IMR-90 (cell line): ENCODE measurements around the gene GEMIN8. TPM values are rescaled to one million over a fixed set of nuclear protein-coding genes. Genes with fewer than 3 reads are reported as not detected.

Experiments
- ATAC-seq: fragments of 200-7000 bp; cut with Tn5 transposase; 2 replicates; pipeline ENCODE4 v1.9.1; 2020; ENCODE audit warnings: low read depth, mild to moderate bottlenecking, moderate library complexity
- BruUV-seq: library from RNA; stranded (reverse); fragments of 400-500 nt; replicated peaks from 2 replicates; lab custom pipeline; 2021; lab: Mats Ljungman, UMichigan
- CTCF ChIA-PET: fragments of 300-600 bp; formaldehyde crosslinking; extraction: SDS; loops from one replicate; lab custom pipeline; 2021; ENCODE audit warnings: antibody characterized with exemption; lab: Yijun Ruan, JAX
- POLR2A ChIA-PET: fragments of 300-600 bp; sonication (Branson Sonifier 250); formaldehyde crosslinking; loops from one replicate; lab custom pipeline; 2022; ENCODE audit warnings: antibody characterized with exemption; ENCODE audit not compliant: unreplicated experiment; lab: Charles Lee
- DNase-seq: peaks from one replicate; pipeline ENCODE4 v3.0.0; 2013
- H2AFZ ChIP-seq: replicated peaks from 2 replicates; pipeline ENCODE3; 2013; ENCODE audit warnings: low read length, mild to moderate bottlenecking; ENCODE audit not compliant: poor library complexity
- H2AK5ac ChIP-seq: 2 replicates; pipeline ENCODE4 v1.6.1; 2013; ENCODE audit warnings: low read depth, low read length, inconsistent platforms
- H2AK9ac ChIP-seq: replicated peaks from 2 replicates; pipeline ENCODE3; 2013; ENCODE audit warnings: mild to moderate bottlenecking, low read depth, low read length, moderate library complexity; ENCODE audit not compliant: poor library complexity
- H2BK120ac ChIP-seq: 2 replicates; pipeline ENCODE4 v1.6.1; 2013; ENCODE audit warnings: low read depth, low read length, inconsistent platforms
- H2BK15ac ChIP-seq: 3 replicates; pipeline ENCODE4 v1.6.1; 2013; ENCODE audit warnings: low read depth, low read length, inconsistent platforms
- H2BK20ac ChIP-seq: 2 replicates; pipeline ENCODE4 v1.6.1; 2013; ENCODE audit warnings: low read depth, mild to moderate bottlenecking, inconsistent platforms, low read length, moderate library complexity
- H2BK5ac ChIP-seq: 2 replicates; pipeline ENCODE4 v1.6.1; 2013; ENCODE audit warnings: mild to moderate bottlenecking, low read depth, low read length, inconsistent platforms; ENCODE audit not compliant: poor library complexity, severe bottlenecking
- H3K14ac ChIP-seq: replicated peaks from 2 replicates; pipeline ENCODE4 v1.6.1; 2013; ENCODE audit warnings: low read depth, low read length, inconsistent platforms
- H3K18ac ChIP-seq: 2 replicates; pipeline ENCODE4 v1.6.1; 2013; ENCODE audit warnings: low read depth, low read length, control low read depth
- H3K23ac ChIP-seq: 2 replicates; pipeline ENCODE4 v1.6.1; 2013; ENCODE audit warnings: low read depth, low read length, inconsistent platforms
- H3K27ac ChIP-seq: 2 replicates; pipeline ENCODE4 v1.5.1; 2013; ENCODE audit warnings: mild to moderate bottlenecking, control low read depth, low read length; ENCODE audit not compliant: insufficient read depth
- H3K27me3 ChIP-seq: 2 replicates; pipeline ENCODE4 v1.6.1; 2013; ENCODE audit warnings: low read length; ENCODE audit not compliant: control insufficient read depth, insufficient read depth
- H3K36me3 ChIP-seq: 2 replicates; pipeline ENCODE4 v1.6.1; 2013; ENCODE audit warnings: low read length, mixed read lengths; ENCODE audit not compliant: control insufficient read depth, insufficient read depth
- H3K4ac ChIP-seq: 2 replicates; pipeline ENCODE4 v1.6.1; 2013; ENCODE audit warnings: low read depth, low read length, inconsistent platforms
- H3K4me1 ChIP-seq: 2 replicates; pipeline ENCODE4 v1.6.1; 2013; ENCODE audit warnings: low read length, mixed read lengths; ENCODE audit not compliant: control insufficient read depth, insufficient read depth
- H3K4me2 ChIP-seq: 2 replicates; pipeline ENCODE4 v1.6.1; 2013; ENCODE audit warnings: low read depth, mild to moderate bottlenecking, control low read depth, low read length, moderate library complexity
- H3K4me3 ChIP-seq: 2 replicates; pipeline ENCODE4 v1.5.1; 2013; ENCODE audit warnings: low read depth, mild to moderate bottlenecking, control low read depth, low read length, moderate library complexity; ENCODE audit not compliant: insufficient read depth
- H3K56ac ChIP-seq: 2 replicates; pipeline ENCODE4 v1.6.1; 2013; ENCODE audit warnings: low read length, inconsistent platforms; ENCODE audit not compliant: insufficient read depth; ENCODE audit errors: extremely low read depth
- H3K79me1 ChIP-seq, 2 experiments: 2 replicates each; pipeline ENCODE4 v1.6.1; 2013; ENCODE audit warnings: low read length in 2 of 2, inconsistent platforms in 1 of 2, low read depth in 1 of 2
- H3K9ac ChIP-seq: 2 replicates; pipeline ENCODE4 v1.6.1; 2013; ENCODE audit warnings: low read depth, low read length, control low read depth
- H3K9me1 ChIP-seq: 2 replicates; pipeline ENCODE4 v1.6.1; 2013; ENCODE audit warnings: low read length, inconsistent platforms; ENCODE audit not compliant: insufficient read depth
- H3K9me3 ChIP-seq: 2 replicates; pipeline ENCODE4 v1.6.1; 2013; ENCODE audit warnings: low read length; ENCODE audit not compliant: control insufficient read depth, insufficient read depth
- H4K20me1 ChIP-seq: 2 replicates; pipeline ENCODE4 v1.6.1; 2013; ENCODE audit warnings: low read length, inconsistent platforms; ENCODE audit not compliant: insufficient read depth
- H4K5ac ChIP-seq: 2 replicates; pipeline ENCODE4 v1.6.1; 2013; ENCODE audit warnings: mild to moderate bottlenecking, low read depth, low read length, control low read depth
- H4K8ac ChIP-seq, 2 experiments: 2 replicates each; pipeline ENCODE4 v1.6.1; 2013; ENCODE audit warnings: low read depth in 2 of 2, low read length in 2 of 2, control low read depth in 1 of 2, inconsistent platforms in 1 of 2
- H4K91ac ChIP-seq: 2 replicates; pipeline ENCODE4 v1.6.1; 2013; ENCODE audit warnings: low read depth, low read length, inconsistent platforms; ENCODE audit not compliant: insufficient read depth
- CEBPB ChIP-seq: IDR thresholded peaks from 2 replicates; pipeline ENCODE4 v1.6.1; 2012; ENCODE audit warnings: low read depth, low read length, improper control_type of control experiment
- ELK1 ChIP-seq: fragments of 150-350 bp; IDR thresholded peaks from 2 replicates; pipeline ENCODE4 v1.6.1; 2016; ENCODE audit warnings: low read depth, mild to moderate bottlenecking, low read length, moderate library complexity, borderline replicate concordance
- MAFK ChIP-seq: IDR thresholded peaks from 2 replicates; pipeline ENCODE4 v1.6.1; 2012; ENCODE audit warnings: low read depth, low read length, improper control_type of control experiment
- MAZ ChIP-seq: IDR thresholded peaks from 2 replicates; pipeline ENCODE4 v1.6.1; 2012; ENCODE audit warnings: low read depth, mild to moderate bottlenecking, low read length, improper control_type of control experiment, moderate library complexity, borderline replicate concordance
- MXI1 ChIP-seq: IDR thresholded peaks from 2 replicates; pipeline ENCODE4 v1.6.1; 2012; ENCODE audit warnings: low read depth, mild to moderate bottlenecking, low read length, moderate library complexity, borderline replicate concordance
- POLR2A ChIP-seq: IDR thresholded peaks from 2 replicates; pipeline ENCODE4 v1.6.1; 2012; ENCODE audit warnings: mild to moderate bottlenecking, low read depth, low read length
- RFX5 ChIP-seq: IDR thresholded peaks from 2 replicates; pipeline ENCODE4 v1.8.0; 2012; ENCODE audit warnings: low read depth, mild to moderate bottlenecking, low read length, moderate library complexity
- SMC3 ChIP-seq: fragments of 150-350 bp; IDR thresholded peaks from 2 replicates; pipeline ENCODE4 v1.6.1; 2016; ENCODE audit warnings: low read depth, mild to moderate bottlenecking, antibody characterized with exemption, low read length, moderate library complexity
- USF2 ChIP-seq: fragments of 150-350 bp; IDR thresholded peaks from 2 replicates; pipeline ENCODE4 v1.6.1; 2017; ENCODE audit warnings: mild to moderate bottlenecking, antibody characterized with exemption, low read length, low read depth
- WGBS, 2 experiments: methylation state at CpG; one replicate each; pipeline versions ENCODE4 v1.1.5 to v1.1.7; 2013; ENCODE audit warnings: missing lambda C conversion rate in 2 of 2; ENCODE audit not compliant: insufficient read length in 1 of 2; ENCODE audit errors: extremely low coverage in 2 of 2; 5-methylcytosine and 5-hydroxymethylcytosine counted together
- dilution Hi-C: fragments of 300-500 bp; cut with HindIII; formaldehyde crosslinking; loops from one replicate; pipeline ENCODE4 v1.14.3; 2018; ENCODE audit warnings: low sequenced_read_pairs; ENCODE audit not compliant: unreplicated experiment
- in situ Hi-C: fragments of 300-500 bp; cut with MboI; formaldehyde crosslinking; loops from 3 replicates; pipeline ENCODE4 v1.14.3; 2019; ENCODE audit warnings: low sequenced_read_pairs, inconsistent platforms, mixed read lengths
- intact Hi-C: fragments of 100-400 bp; cut with micrococcal nuclease; formaldehyde crosslinking; loops from 2 replicates; pipeline ENCODE4 v1.10.0; 2022
- polyA plus RNA-seq, 3 experiments: library from polyadenylated mRNA; depleted of rRNA; stranded (reverse); fragments of >200 nt; gene quantifications; 2 replicates each; pipeline ENCODE4 v1.2.3, GENCODE V29; 2012; ENCODE audit warnings: low replicate concordance in 1 of 3
- total RNA-seq: library from RNA; depleted of rRNA; stranded (reverse); fragments of >200 nt; gene quantifications from 2 replicates; pipeline ENCODE4 v1.2.3, GENCODE V29; 2012

Gene GEMIN8
- total and polyA plus RNA-seq, 2 of the 4 experiments (the other 2 are of a cell fraction) = 12.0 to 24.1 TPM

GRCh38 chrX:13966793-13967125 is 62.9 kb downstream of the GEMIN8 start:
- Histone ChIP-seq H3K27ac (no peak overlapping the region), H3K9me1 (no peaks in the 10 kb centered on the region), H3K4me3 (no peak overlapping the region), H2AFZ (no peak overlapping the region), H3K9me3 (no peaks in the 10 kb centered on the region; the same call in 1 of the 2 replicates), H3K18ac (no peak overlapping the region), H3K27me3 (peaks cover 11% of the 10 kb centered on the region), H3K4me2 (no peak overlapping the region), H3K79me1 (no peaks in the 10 kb centered on the region), H4K91ac (no peak overlapping the region), H3K14ac (no peak overlapping the region), H4K5ac (no peak overlapping the region), H2AK5ac (no peak overlapping the region), H2BK120ac (no peak overlapping the region), H3K4ac (no peak overlapping the region), H3K9ac (no peak overlapping the region), H4K8ac (no peak overlapping the region), H3K36me3 (no peaks in the 10 kb centered on the region), H3K23ac (no peak overlapping the region), H2BK15ac (no peak overlapping the region), H2BK5ac (no peak overlapping the region), H2AK9ac (no peak overlapping the region), H3K56ac (no peak overlapping the region), H2BK20ac (no peak overlapping the region), H3K4me1 (no peaks in the 10 kb centered on the region), H4K20me1 (no peaks in the 10 kb centered on the region)
- ATAC-seq (no peak), DNase-seq (no peak)
- dilution Hi-C loops (no loop called here), intact Hi-C loops (no loop called here), in situ Hi-C loops (no loop called here)
- no CpG with 5 or more reads among the region's 5 CpGs for WGBS, 2 experiments
- POLR2A ChIA-PET = no interaction called here
- BruUV-seq = no TSS peak
- CTCF ChIA-PET = no interaction called here
- TF ChIP-seq POLR2A (no peak), ELK1 (no peak), MXI1 (no peak), RFX5 (no peak), SMC3 (no peak), USF2 (no peak), CEBPB (no peak), MAFK (no peak), MAZ (no peak)
